OCI-LY3 (cell line): ENCODE results near the gene OTOG.

Experiments used
- H2AFZ ChIP-seq: fragments of 200-600, 300-600 bp; shearing (Covaris generic); 2 replicates; pipeline ENCODE4 v1.6.0; 2014; ENCODE audit warnings: antibody characterized with exemption, low read depth, low read length
- H3K27ac ChIP-seq: fragments of 200-600, 300-600 bp; sonication (generic); 2 replicates; pipeline ENCODE4 v1.5.1; 2014; ENCODE audit warnings: mild to moderate bottlenecking, low read length, moderate library complexity, mixed read lengths
- H3K27me3 ChIP-seq: fragments of 200-600, 300-600 bp; sonication (generic); 2 replicates; pipeline ENCODE4 v1.6.1; 2014; ENCODE audit warnings: low read depth, low read length, mixed read lengths
- H3K36me3 ChIP-seq: fragments of 200-600, 300-600 bp; sonication (generic); replicated peaks from 2 replicates; pipeline ENCODE3; 2014; ENCODE audit warnings: low read depth, low read length, mixed read lengths
- H3K4me1 ChIP-seq: fragments of 300-600, 200-600 bp; sonication (generic); 2 replicates; pipeline ENCODE4 v1.6.1; 2014; ENCODE audit warnings: low read length, mixed read lengths
- H3K4me2 ChIP-seq: fragments of 200-600, 300-600 bp; sonication (generic); 2 replicates; pipeline ENCODE4 v1.6.1; 2014; ENCODE audit warnings: low read length, mixed read lengths
- H3K4me3 ChIP-seq: fragments of 300-600, 200-600 bp; sonication (generic); 2 replicates; pipeline ENCODE4 v1.5.1; 2014; ENCODE audit warnings: antibody characterized with exemption, mild to moderate bottlenecking, low read length, moderate library complexity
- H3K79me2 ChIP-seq: fragments of 300-600, 200-600 bp; shearing (Covaris generic); 2 replicates; pipeline ENCODE4 v1.6.1; 2014; ENCODE audit warnings: mild to moderate bottlenecking, low read length, mixed read lengths
- H3K9ac ChIP-seq: fragments of 300-600, 200-600 bp; shearing (Covaris generic); 2 replicates; pipeline ENCODE4 v1.6.0; 2014; ENCODE audit warnings: mild to moderate bottlenecking, low read length, moderate library complexity
- H3K9me3 ChIP-seq: fragments of 200-600, 300-600 bp; shearing (Covaris generic); 2 replicates; pipeline ENCODE4 v1.6.1; 2014; ENCODE audit warnings: low read length, mixed read lengths; ENCODE audit not compliant: insufficient read depth
- H4K20me1 ChIP-seq: fragments of 200-600, 300-600 bp; sonication (generic); 2 replicates; pipeline ENCODE4 v1.6.1; 2016; ENCODE audit warnings: low read length, mixed read lengths; ENCODE audit not compliant: insufficient read depth
- CTCF ChIP-seq: fragments of 200-600, 300-600 bp; sonication (generic); IDR thresholded peaks from 2 replicates; pipeline ENCODE4 v1.5.1; 2014; ENCODE audit warnings: antibody characterized with exemption, low read length, low read depth
- EZH2phosphoT487 ChIP-seq: fragments of 200-600 bp; shearing (Covaris generic); IDR thresholded peaks from 2 replicates; pipeline ENCODE4 v1.6.1; 2018; ENCODE audit warnings: antibody characterized with exemption, mixed run types, low read depth

OTOG gene

GRCh38 chr11:17538731-17539130 is 8.3 kb upstream of the OTOG start:
- no peaks in the 10 kb centered on the region for H3K36me3 ChIP-seq
- no peak overlapping the region for H3K4me2 ChIP-seq
- H2AFZ ChIP-seq, result no peak overlapping the region
- H3K79me2 ChIP-seq, result no peaks in the 10 kb centered on the region
- H3K27ac ChIP-seq, result no peak overlapping the region
- H3K4me3 ChIP-seq, result no peak overlapping the region
- no peaks in the 10 kb centered on the region for H3K9me3 ChIP-seq
- no peaks in the 10 kb centered on the region for H3K4me1 ChIP-seq
- no peaks in the 10 kb centered on the region for H4K20me1 ChIP-seq
- H3K9ac ChIP-seq, result no peak overlapping the region
- peaks cover 5% of the 10 kb centered on the region; the same call in 1 of the 2 replicates for H3K27me3 ChIP-seq
- TF ChIP-seq EZH2phosphoT487 (no peak), CTCF (no peak)

GRCh38 chr11:17540807-17541206 is 6.3 kb upstream of the OTOG start:
- H3K9me3 ChIP-seq, result no peaks in the 10 kb centered on the region
- no peaks in the 10 kb centered on the region for H4K20me1 ChIP-seq
- H3K27ac ChIP-seq, result no peak overlapping the region
- H3K79me2 ChIP-seq, result no peaks in the 10 kb centered on the region
- no peak overlapping the region for H3K4me2 ChIP-seq
- peaks cover 5% of the 10 kb centered on the region; the same call in 1 of the 2 replicates for H3K27me3 ChIP-seq
- no peak overlapping the region for H2AFZ ChIP-seq
- H3K36me3 ChIP-seq, result no peaks in the 10 kb centered on the region
- H3K9ac ChIP-seq, result no peak overlapping the region
- H3K4me1 ChIP-seq, result no peaks in the 10 kb centered on the region
- H3K4me3 ChIP-seq, result no peak overlapping the region
- no peak for TF ChIP-seq EZH2phosphoT487
- TF ChIP-seq CTCF, result no peak

- H2AFZ ChIP-seq, result no peak overlapping the region
Measured at GRCh38 chr11:17541330-17541885, 5.7 kb upstream of the OTOG start.

GRCh38 chr11:17542249-17542648 is 4.8 kb upstream of the OTOG start:
- Histone ChIP-seq H3K27ac (no peak overlapping the region), H3K9me3 (no peaks in the 10 kb centered on the region), H3K36me3 (no peaks in the 10 kb centered on the region), H3K9ac (no peak overlapping the region), H3K79me2 (no peaks in the 10 kb centered on the region), H3K4me2 (no peak overlapping the region), H3K4me1 (no peaks in the 10 kb centered on the region), H3K27me3 (0 out of 2 replicates have a peak, but pooled peaks cover 3% of the 10 kb centered on the region), H2AFZ (no peak overlapping the region), H4K20me1 (no peaks in the 10 kb centered on the region), H3K4me3 (no peak overlapping the region)
- TF ChIP-seq CTCF, result no peak
- TF ChIP-seq EZH2phosphoT487, result no peak

More at GRCh38 chr11:17541330-17541885, 5.7 kb upstream of the OTOG start:
- no peak overlapping the region for H3K4me3 ChIP-seq
- H3K79me2 ChIP-seq, result no peaks in the 10 kb centered on the region
- H3K4me2 ChIP-seq, result no peak overlapping the region
- H3K9ac ChIP-seq, result no peak overlapping the region
- H3K27ac ChIP-seq, result no peak overlapping the region
- no peaks in the 10 kb centered on the region for H3K4me1 ChIP-seq
- H3K9me3 ChIP-seq, result no peaks in the 10 kb centered on the region
- no peaks in the 10 kb centered on the region for H3K36me3 ChIP-seq
- no peaks in the 10 kb centered on the region for H4K20me1 ChIP-seq
- no peak for TF ChIP-seq EZH2phosphoT487
- no peak for TF ChIP-seq CTCF
- peaks cover 5% of the 10 kb centered on the region; the same call in 1 of the 2 replicates for H3K27me3 ChIP-seq
